Mesothelial cell of epicardium (in vitro differentiated cells): ENCODE results near the gene UNC79. TPM values are rescaled to one million over a fixed set of nuclear protein-coding genes. Genes with fewer than 3 reads are reported as not detected.

Experiments
- DNase-seq, 2 experiments: peaks; one replicate each; pipeline ENCODE4 v3.0.0; 2021; ENCODE audit warnings: low spot score in 2 of 2; ENCODE audit not compliant: unreplicated experiment in 2 of 2
- H3K27ac Mint-ChIP-seq: 2 replicates; pipeline ENCODE4 v1.8.0; 2021; ENCODE audit warnings: mixed read lengths
- H3K27me3 Mint-ChIP-seq: 2 replicates; pipeline ENCODE4 v1.8.0; 2021; ENCODE audit warnings: low read depth, mixed read lengths
- H3K36me3 Mint-ChIP-seq: 2 replicates; pipeline ENCODE4 v1.8.0; 2021; ENCODE audit warnings: mixed read lengths
- H3K4me1 Mint-ChIP-seq: 2 replicates; pipeline ENCODE4 v1.8.0; 2021; ENCODE audit warnings: mixed read lengths
- H3K4me3 Mint-ChIP-seq: 2 replicates; pipeline ENCODE4 v1.8.0; 2021; ENCODE audit warnings: mild to moderate bottlenecking, moderate library complexity, mixed read lengths
- H3K9me3 Mint-ChIP-seq: 2 replicates; pipeline ENCODE4 v1.8.0; 2021; ENCODE audit warnings: mixed read lengths
- CTCF ChIP-seq: fragments of 200-600 bp; sonication (generic); IDR thresholded peaks from one replicate; pipeline ENCODE4 v1.5.0; 2021; ENCODE audit warnings: antibody characterized with exemption; ENCODE audit not compliant: unreplicated experiment
- total RNA-seq: library from RNA; stranded (reverse); gene quantifications from 3 replicates; pipeline ENCODE4 v1.2.1, GENCODE V29; 2021

Gene UNC79
- total RNA-seq, 1 donor from 2014 or later = 0.92 TPM

GRCh38 chr14:93533437-93533836, 102.7 kb downstream of the UNC79 start:
- TF ChIP-seq CTCF = no peak
- Mint-ChIP-seq H3K9me3 (no peaks in the 10 kb centered on the region), H3K36me3 (no peaks in the 10 kb centered on the region), H3K4me1 (peaks cover 23% of the 10 kb centered on the region), H3K27ac (no peak overlapping the region), H3K27me3 (peaks cover 14% of the 10 kb centered on the region), H3K4me3 (no peak overlapping the region)
- no peak for DNase-seq

GRCh38 chr14:93533842-93534241, 103.1 kb downstream of the UNC79 start:
- no peaks in the 10 kb centered on the region for H3K36me3 Mint-ChIP-seq
- H3K27me3 Mint-ChIP-seq = peaks cover 14% of the 10 kb centered on the region
- H3K4me3 Mint-ChIP-seq = no peak overlapping the region
- H3K9me3 Mint-ChIP-seq = no peaks in the 10 kb centered on the region
- TF ChIP-seq CTCF = no peak
- DNase-seq = no peak
- no peak overlapping the region for H3K27ac Mint-ChIP-seq
- peaks cover 19% of the 10 kb centered on the region for H3K4me1 Mint-ChIP-seq

- TF ChIP-seq CTCF = no peak
- DNase-seq = no peak
- Mint-ChIP-seq H3K4me3 (no peak overlapping the region), H3K36me3 (no peaks in the 10 kb centered on the region), H3K27me3 (peaks cover 14% of the 10 kb centered on the region), H3K27ac (no peak overlapping the region), H3K4me1 (peaks cover 12% of the 10 kb centered on the region), H3K9me3 (no peaks in the 10 kb centered on the region)
Observed at GRCh38 chr14:93535537-93535936, 104.8 kb downstream of the UNC79 start.

- DNase-seq = no peak
- Mint-ChIP-seq H3K27me3 (peaks cover 14% of the 10 kb centered on the region), H3K4me1 (peaks cover 5% of the 10 kb centered on the region), H3K4me3 (no peak overlapping the region), H3K9me3 (no peaks in the 10 kb centered on the region), H3K27ac (no peak overlapping the region), H3K36me3 (no peaks in the 10 kb centered on the region)
- no peak for TF ChIP-seq CTCF
Observed at GRCh38 chr14:93536945-93537344, 106.2 kb downstream of the UNC79 start.

GRCh38 chr14:93537951-93538350, 107.2 kb downstream of the UNC79 start:
- Mint-ChIP-seq H3K36me3 (no peaks in the 10 kb centered on the region), H3K9me3 (no peaks in the 10 kb centered on the region), H3K4me1 (peaks cover 5% of the 10 kb centered on the region), H3K27ac (no peak overlapping the region), H3K4me3 (no peak overlapping the region), H3K27me3 (peaks cover 14% of the 10 kb centered on the region)
- DNase-seq = no peak
- no peak for TF ChIP-seq CTCF

GRCh38 chr14:93538413-93538812, 107.7 kb downstream of the UNC79 start:
- Mint-ChIP-seq H3K36me3 (no peaks in the 10 kb centered on the region), H3K9me3 (no peaks in the 10 kb centered on the region), H3K27ac (no peak overlapping the region), H3K27me3 (peaks cover 14% of the 10 kb centered on the region), H3K4me1 (peaks cover under 1% of the 10 kb centered on the region), H3K4me3 (no peak overlapping the region)
- no peak for TF ChIP-seq CTCF
- no peak for DNase-seq
